A375 (cell line): ENCODE data around the gene FUT6. TPM values are rescaled to one million over a fixed set of nuclear protein-coding genes. Genes with fewer than 3 reads are reported as not detected.

Experiments
- total RNA-seq: library from RNA; depleted of rRNA; stranded (reverse); fragments of >200 nt; shearing (Covaris generic); gene quantifications from 2 replicates; pipeline ENCODE4 v1.2.3, GENCODE V29; 2014; rRNA removed

FUT6 gene, protein sequence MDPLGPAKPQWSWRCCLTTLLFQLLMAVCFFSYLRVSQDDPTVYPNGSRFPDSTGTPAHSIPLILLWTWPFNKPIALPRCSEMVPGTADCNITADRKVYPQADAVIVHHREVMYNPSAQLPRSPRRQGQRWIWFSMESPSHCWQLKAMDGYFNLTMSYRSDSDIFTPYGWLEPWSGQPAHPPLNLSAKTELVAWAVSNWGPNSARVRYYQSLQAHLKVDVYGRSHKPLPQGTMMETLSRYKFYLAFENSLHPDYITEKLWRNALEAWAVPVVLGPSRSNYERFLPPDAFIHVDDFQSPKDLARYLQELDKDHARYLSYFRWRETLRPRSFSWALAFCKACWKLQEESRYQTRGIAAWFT
- total RNA-seq, result not detected in 2 replicates

DNA sequence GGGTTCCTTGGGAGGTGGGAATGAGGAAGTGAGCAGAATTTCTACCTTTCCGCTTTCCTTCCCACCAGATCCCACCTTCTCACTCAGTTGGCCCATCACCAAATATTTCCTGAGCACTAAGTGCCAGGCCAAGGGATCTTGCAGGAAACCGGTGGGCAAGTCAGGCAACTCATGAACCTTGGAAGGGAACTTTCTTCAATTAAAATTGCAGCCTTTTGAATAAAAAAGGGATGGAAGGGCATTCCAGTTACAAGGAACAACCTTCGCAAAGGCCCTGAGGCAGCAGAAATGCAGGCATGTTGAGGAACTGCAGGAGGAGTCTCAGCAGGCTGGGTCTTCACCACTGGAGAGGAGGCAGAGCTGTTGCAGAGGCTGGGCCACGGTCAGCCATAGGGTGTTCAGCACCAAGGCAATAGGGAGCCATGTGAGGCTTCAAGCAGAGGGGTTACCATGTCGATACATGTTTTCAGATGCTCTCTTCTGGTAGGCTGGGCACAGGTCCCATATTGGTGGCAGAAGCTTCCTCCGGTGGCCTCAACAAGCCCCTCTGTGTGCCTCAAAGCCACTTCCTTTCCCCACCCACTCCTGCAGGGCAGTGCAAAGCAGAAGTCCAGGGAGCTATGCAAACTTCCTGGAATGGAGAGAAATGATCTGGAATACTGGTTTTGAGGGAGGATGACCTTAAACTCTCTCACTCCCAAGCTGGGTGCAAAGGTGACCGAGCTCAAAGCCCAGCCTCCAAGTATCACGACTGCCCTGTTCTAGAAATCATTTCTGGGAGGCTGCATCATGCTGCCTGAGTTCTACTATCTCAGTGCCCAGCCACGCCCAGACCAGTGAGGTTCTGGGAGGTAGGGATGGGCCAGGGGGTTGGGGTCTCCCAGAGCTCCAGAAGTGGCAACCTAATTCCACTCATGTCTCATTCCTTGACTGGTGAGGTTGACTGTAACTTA, at the start of gene FUT6:
Gene FUT6 (minus strand): TSS at position 638 of the 953 bp plus-strand sequence. CDS start 7,135 bp downstream, outside the sequence.

DNA sequence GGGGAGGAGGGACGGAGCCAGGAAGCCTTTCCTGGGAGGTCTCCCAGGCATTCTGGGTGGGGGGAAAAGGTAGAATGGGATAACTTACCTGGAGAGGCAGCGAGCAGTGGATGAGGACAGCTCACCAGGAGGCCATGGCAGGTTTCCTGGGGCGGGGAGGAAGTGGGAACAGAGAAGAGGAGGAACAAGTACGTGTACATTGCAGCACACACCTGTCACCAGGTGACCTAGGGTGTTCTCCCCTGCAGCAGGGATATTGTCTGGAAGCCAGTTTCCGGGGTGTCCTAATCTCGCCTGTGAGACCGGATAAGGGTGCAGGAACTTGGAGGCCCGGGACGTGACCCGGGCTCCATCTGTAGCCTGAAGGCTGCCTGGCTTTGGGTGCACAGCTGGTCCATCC, 11.8 kb upstream of the FUT6 start, which contains the start of gene FUT3:
Gene FUT3 (minus strand): TSS at position 148 of the 400 bp plus-strand sequence.

DNA sequence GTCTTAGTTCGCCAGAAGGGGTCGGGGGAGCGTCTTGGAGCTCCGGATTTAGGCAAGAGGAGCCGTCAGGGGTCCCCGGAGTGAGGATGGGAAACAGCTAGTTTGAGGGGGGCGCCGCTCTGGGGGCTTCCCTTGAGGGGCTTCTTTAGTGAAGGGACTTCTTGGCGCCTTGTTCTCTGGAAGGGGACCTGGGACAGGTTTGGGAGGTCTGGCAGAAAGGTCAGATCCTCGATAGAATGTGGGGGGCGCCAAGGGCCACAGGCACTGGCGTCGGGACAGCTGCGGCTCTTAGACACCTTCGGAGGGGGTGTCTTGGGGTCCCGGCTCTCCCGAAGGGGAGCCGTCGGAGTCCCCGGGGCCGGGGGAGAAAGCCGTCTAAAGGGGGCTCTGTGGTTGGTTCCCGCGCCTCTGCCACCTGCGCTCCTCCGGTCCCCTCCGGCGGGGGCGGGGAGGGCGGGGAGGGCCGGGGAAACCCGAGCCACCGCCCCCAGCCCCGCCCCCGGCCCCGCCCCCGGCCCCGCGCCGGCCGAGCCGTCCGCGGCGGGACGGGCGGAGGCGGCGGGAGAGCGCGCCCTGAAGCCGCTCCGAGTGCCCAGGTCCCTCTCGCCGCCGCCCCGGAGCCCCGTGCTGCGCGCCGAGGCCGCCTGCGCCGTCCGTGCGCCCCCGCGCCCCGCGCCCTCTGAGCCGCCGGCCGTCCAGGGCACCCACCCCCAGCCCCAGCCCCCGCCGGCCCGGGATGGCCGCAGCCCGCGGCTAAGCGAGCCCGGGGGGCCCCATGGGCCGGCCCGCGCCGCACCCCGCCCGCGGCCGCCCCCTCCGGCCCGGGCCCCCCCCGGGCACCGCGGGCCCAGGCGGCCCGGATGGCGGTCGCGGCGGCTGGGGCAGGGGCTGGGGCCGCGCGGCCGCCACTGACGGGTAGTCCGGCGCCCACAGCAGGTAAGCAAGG, 34.7 kb downstream of the FUT6 start, which contains the start of gene NRTN:
Gene NRTN (plus strand): TSS at position 552 of the 946 bp plus-strand sequence. CDS start 19,099 bp downstream, outside the sequence.

DNA sequence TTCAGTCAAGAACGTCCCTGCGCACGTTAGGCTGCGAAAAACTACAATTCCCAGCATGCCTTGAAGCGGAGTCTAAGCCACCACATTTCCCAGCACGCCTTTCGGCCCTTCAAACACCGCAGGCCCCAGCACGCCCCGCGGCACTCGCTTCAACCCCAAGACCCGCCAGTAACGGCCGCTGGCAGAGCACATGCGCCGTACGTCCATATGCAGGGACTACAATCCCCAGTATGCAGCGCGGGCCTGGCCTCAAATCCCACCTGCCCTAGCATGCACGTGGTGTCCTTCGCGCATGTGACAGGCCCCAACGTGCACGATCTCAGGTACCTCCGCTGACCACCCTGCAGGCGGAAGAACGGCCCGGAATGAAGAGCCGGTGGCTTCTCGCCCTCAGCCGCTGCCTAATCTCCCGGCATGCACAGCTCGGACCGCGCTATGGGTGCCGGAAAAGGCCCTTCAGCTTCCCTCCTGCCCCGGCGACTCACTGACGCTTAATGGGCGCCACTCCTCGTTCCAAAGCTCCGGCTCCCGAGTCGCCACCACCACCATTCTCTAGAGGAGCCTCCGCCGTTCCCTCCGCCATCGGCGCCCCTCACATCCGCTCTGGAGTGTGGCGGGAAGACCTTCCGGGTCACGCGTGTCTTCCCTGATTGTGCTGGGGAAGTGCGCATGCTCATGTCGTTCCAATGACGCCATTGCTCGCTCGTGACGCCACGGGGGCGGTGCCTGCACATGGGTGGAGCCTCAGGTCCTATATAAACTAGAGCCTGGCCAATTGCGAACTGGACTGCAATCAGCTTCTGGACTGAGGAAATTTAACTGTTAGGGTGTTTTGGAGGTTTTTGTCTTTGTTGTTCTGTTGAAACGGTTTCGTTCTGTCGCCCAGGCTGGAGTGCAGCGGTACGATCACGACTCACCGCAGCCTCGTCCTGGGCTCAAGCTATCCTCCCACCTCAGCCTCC, 48.7 kb downstream of the FUT6 start, which contains the start of gene DUS3L:
Gene DUS3L (minus strand): TSS at position 605 of the 962 bp plus-strand sequence. CDS start 22 bp downstream, at position 583.

DNA sequence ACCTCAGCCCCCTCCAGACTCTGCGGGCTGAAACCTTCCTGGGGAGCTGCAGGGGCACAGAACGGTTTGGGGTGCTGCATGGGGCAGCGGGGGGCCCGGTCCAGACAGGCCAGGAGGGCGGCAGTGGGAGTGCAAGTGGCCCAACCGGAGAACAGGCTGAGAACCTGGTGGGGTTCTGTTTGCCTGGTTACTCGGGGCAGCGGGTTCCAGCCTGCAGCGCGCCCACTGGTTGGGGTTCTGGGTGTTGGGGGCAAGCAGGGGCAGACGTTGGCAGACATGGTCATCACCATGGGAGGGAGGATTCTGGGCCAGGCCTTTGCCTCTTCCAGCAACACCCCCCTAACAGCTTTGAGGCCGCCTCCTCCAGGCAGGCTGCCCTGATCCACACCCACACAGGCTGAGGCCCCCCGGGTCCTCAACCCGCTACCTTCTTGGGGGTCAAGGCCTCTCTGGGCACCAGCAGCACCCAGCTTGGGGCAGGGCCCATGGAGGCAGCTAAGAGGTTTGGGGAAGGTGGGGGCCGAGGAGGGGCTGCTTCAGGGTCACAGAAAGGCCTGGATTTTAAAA, 54.8 kb downstream of the FUT6 start, which contains the start of gene PRR22:
Gene PRR22 (minus strand): TSS at position 166 of the 567 bp plus-strand sequence. CDS start 86 bp downstream, at position 80.

Other genes starting within 250 kb of the FUT6 start
- 45.6 and 45.8 TPM in 2 replicates for gene SAFB2, start 216.9 kb downstream of the FUT6 start, total RNA-seq
- 61.2 and 65.0 TPM in 2 replicates for gene SAFB, start 216.6 kb downstream of the FUT6 start, total RNA-seq
- gene MICOS13, start 159.2 kb downstream of the FUT6 start, total RNA-seq, result 232 and 245 TPM in 2 replicates
- gene HSD11B1L, start 158.7 kb downstream of the FUT6 start, total RNA-seq, result 46.2 and 46.3 TPM in 2 replicates
- 2,537 and 2,543 TPM in 2 replicates for gene RPL36, start 149.4 kb downstream of the FUT6 start, total RNA-seq
- gene LONP1, start 119.6 kb downstream of the FUT6 start, total RNA-seq, result 306 and 350 TPM in 2 replicates
- gene CATSPERD, start 119.1 kb downstream of the FUT6 start, total RNA-seq, result not detected in 2 replicates
- 6.8 and 10.4 TPM in 2 replicates for gene PRR22, start 55.0 kb downstream of the FUT6 start, total RNA-seq
- gene DUS3L, start 48.5 kb downstream of the FUT6 start, total RNA-seq, result 102 and 105 TPM in 2 replicates
- 1.1 and 1.2 TPM in 2 replicates for gene NRTN, start 34.6 kb downstream of the FUT6 start, total RNA-seq
- 0.11 TPM in 1 of 2 replicates, not detected in the other for gene FUT3, start 11.7 kb upstream of the FUT6 start, total RNA-seq
- 0.11 TPM in 2 replicates for gene FUT5, start 30.8 kb upstream of the FUT6 start, total RNA-seq
- 279 and 320 TPM in 2 replicates for gene NDUFA11, start 64.1 kb upstream of the FUT6 start, total RNA-seq
- 9.8 and 11.0 TPM in 2 replicates for gene VMAC, start 65.2 kb upstream of the FUT6 start, total RNA-seq
- 185 and 250 TPM in 2 replicates for gene CAPS, start 74.6 kb upstream of the FUT6 start, total RNA-seq
- 70.4 and 71.6 TPM in 2 replicates for gene RANBP3, start 138.4 kb upstream of the FUT6 start, total RNA-seq